ENCODE measurements around the gene INPP5E. TPM values are rescaled to one million over a fixed set of nuclear protein-coding genes. Genes with fewer than 3 reads are reported as not detected.

INPP5E gene
- total and polyA plus RNA-seq, 2 donors (not counting 1 experiment from before 2014, with no cell fraction given): 3.9 to 7.8 TPM

DNA sequence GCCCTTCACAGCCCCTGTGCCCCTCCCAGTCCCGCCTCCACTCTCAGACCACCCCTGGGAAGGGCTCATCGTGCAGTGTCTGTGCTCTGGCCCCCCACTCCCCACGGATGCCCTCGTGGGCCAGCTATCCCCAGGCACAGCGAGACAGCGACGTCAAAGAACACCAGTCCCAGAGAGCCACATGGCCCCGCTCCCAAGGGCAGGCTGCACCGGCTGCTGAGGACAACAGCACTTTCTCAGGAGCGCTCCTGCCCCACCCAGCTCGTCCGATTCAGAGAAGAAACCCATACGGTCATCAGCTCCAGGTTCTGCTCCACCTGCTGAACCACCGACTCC, 34.9 kb downstream of the INPP5E start:
- Histone ChIP-seq H4K20me1 (ENCODE audit: control insufficient read depth, extremely low read depth, insufficient read depth, low read length) (no peaks in the 10 kb centered on the region), H3K36me3 (ENCODE audit: control insufficient read depth, insufficient read depth, low read length) (peaks cover 24% of the 10 kb centered on the region), H3K4me2 (ENCODE audit: extremely low read depth, insufficient read depth, low read length) (no peak overlapping the region), H2AFZ (ENCODE audit: low read length) (no peak overlapping the region), H3K4me3 (replicated peaks in 1 of 4; ENCODE audit: control extremely low read depth in 1 of 4, insufficient read depth in 1 of 4, low read depth in 3 of 4, low read length in 4 of 4) (no peak overlapping the region), H3K27me3 (ENCODE audit: control insufficient read depth, insufficient read depth, low read length) (no peaks in the 10 kb centered on the region), H3K9ac (ENCODE audit: insufficient read depth, low read length) (no peak overlapping the region), H3K79me2 (ENCODE audit: control insufficient read depth, insufficient read depth, low read length) (peaks cover 11% of the 10 kb centered on the region), H3K4me1 (ENCODE audit: control insufficient read depth, extremely low read depth, insufficient read depth, low read length) (peaks cover 3% of the 10 kb centered on the region), H3K27ac (ENCODE audit: insufficient read depth, low read length) (no peak overlapping the region), H3K9me3 (ENCODE audit: control insufficient read depth, insufficient read depth, low read depth, low read length) (no peaks in the 10 kb centered on the region)
- TF ChIP-seq EZH2 (IDR thresholded peaks at IDR 0.05; ENCODE audit: low read length, missing control alignments): no peak
- TF ChIP-seq, protein P1, sequence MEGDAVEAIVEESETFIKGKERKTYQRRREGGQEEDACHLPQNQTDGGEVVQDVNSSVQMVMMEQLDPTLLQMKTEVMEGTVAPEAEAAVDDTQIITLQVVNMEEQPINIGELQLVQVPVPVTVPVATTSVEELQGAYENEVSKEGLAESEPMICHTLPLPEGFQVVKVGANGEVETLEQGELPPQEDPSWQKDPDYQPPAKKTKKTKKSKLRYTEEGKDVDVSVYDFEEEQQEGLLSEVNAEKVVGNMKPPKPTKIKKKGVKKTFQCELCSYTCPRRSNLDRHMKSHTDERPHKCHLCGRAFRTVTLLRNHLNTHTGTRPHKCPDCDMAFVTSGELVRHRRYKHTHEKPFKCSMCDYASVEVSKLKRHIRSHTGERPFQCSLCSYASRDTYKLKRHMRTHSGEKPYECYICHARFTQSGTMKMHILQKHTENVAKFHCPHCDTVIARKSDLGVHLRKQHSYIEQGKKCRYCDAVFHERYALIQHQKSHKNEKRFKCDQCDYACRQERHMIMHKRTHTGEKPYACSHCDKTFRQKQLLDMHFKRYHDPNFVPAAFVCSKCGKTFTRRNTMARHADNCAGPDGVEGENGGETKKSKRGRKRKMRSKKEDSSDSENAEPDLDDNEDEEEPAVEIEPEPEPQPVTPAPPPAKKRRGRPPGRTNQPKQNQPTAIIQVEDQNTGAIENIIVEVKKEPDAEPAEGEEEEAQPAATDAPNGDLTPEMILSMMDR (conservative IDR thresholded peaks at IDR 0.05 in 1 of 2, IDR thresholded peaks at IDR 0.05 in 1 of 2; ENCODE audit: low read depth in 1 of 2, low read length in 2 of 2): no peak
- no peak for DNase-seq (ENCODE audit: low read depth in 2 of 2)

DNA sequence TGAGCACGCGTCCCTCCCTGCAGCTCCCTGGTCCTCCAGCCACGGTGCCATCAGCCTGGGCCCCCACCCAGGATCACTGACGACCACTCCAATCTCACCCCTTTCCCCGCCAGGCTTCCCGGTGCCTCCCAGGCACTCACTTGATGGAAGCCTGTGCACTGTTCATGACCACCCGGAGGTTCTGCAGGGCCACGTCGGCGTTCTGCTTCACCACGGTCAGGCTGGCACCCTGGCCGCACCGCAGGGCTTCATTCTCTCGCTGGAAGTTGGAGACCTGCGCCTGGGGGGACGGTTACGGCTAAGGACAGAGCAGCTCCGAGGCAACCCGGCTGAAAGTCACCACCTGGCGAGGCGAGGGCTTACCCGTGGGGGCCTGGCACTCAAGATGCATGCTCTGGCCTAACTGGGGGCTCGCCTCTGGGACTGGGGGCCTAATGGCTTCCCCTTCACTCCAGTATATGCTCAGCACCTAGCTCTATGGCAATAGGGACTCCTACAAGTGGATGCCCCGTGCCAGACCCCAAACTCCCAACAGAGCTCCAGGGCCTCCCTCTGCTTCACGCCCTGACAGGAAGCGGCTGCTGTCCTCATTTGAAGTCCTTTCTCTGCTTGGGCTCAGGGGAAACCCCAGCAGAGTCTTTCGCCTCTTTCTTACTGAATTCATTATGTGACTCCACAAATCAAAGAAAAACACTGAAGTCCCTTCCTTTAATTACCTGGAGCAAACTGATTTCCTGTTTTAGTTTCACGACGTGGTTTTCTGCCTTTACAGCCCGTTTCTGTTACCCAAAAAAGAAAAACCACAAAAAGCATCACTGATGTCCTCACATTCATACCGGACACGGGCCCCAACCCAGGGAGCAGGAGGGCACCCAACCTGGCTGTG, 35.5 kb downstream of the INPP5E start:
- Histone ChIP-seq H2AFZ (ENCODE audit: low read length) (no peak overlapping the region), H3K36me3 (ENCODE audit: control insufficient read depth, insufficient read depth, low read length) (peaks cover 24% of the 10 kb centered on the region), H3K4me2 (ENCODE audit: extremely low read depth, insufficient read depth, low read length) (no peak overlapping the region), H3K4me1 (ENCODE audit: control insufficient read depth, extremely low read depth, insufficient read depth, low read length) (peaks cover 3% of the 10 kb centered on the region), H3K79me2 (ENCODE audit: control insufficient read depth, insufficient read depth, low read length) (peaks cover 12% of the 10 kb centered on the region), H3K27me3 (ENCODE audit: control insufficient read depth, insufficient read depth, low read length) (no peaks in the 10 kb centered on the region), H3K27ac (ENCODE audit: insufficient read depth, low read length) (no peak overlapping the region), H3K9ac (ENCODE audit: insufficient read depth, low read length) (no peak overlapping the region), H4K20me1 (ENCODE audit: control insufficient read depth, extremely low read depth, insufficient read depth, low read length) (no peaks in the 10 kb centered on the region), H3K9me3 (ENCODE audit: control insufficient read depth, insufficient read depth, low read depth, low read length) (no peaks in the 10 kb centered on the region), H3K4me3 (replicated peaks in 1 of 4; ENCODE audit: control extremely low read depth in 1 of 4, insufficient read depth in 1 of 4, low read depth in 3 of 4, low read length in 4 of 4) (no peak overlapping the region)
- no peak for TF ChIP-seq EZH2 (IDR thresholded peaks at IDR 0.05; ENCODE audit: low read length, missing control alignments)
- TF ChIP-seq, protein P1 (conservative IDR thresholded peaks at IDR 0.05 in 1 of 2, IDR thresholded peaks at IDR 0.05 in 1 of 2; ENCODE audit: low read depth in 1 of 2, low read length in 2 of 2): no peak
- DNase-seq (ENCODE audit: low read depth in 2 of 2): no peak

DNA sequence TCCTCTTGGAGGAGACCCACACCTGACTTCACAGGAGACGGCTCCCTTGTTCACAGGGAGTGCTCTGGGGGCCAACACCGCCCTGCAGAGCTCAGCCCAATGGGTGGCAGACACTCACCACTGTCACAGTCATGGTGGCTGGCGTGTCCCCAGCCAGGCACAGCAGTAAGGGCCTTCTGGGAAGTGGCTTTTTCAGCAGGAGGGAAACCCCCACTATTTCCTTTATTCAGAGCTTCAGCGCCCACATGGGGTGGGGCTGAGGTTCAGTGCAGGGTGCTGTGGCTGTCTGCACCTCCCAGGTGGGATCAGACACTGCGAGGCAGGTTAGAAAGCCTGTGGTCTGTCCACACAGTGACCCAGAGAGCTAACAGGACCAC, 36.1 kb downstream of the INPP5E start:
- H3K27me3 ChIP-seq (ENCODE audit: control insufficient read depth, insufficient read depth, low read length): no peaks in the 10 kb centered on the region
- peaks cover 24% of the 10 kb centered on the region for H3K36me3 ChIP-seq (ENCODE audit: control insufficient read depth, insufficient read depth, low read length)
- no peak overlapping the region for H3K27ac ChIP-seq (ENCODE audit: insufficient read depth, low read length)
- TF ChIP-seq EZH2 (IDR thresholded peaks at IDR 0.05; ENCODE audit: low read length, missing control alignments): no peak
- TF ChIP-seq, protein P1 (conservative IDR thresholded peaks at IDR 0.05 in 1 of 2, IDR thresholded peaks at IDR 0.05 in 1 of 2; ENCODE audit: low read depth in 1 of 2, low read length in 2 of 2): no peak
- peaks cover 9% of the 10 kb centered on the region for H3K4me1 ChIP-seq (ENCODE audit: control insufficient read depth, extremely low read depth, insufficient read depth, low read length)
- peaks cover 16% of the 10 kb centered on the region for H3K79me2 ChIP-seq (ENCODE audit: control insufficient read depth, insufficient read depth, low read length)
- DNase-seq (ENCODE audit: low read depth in 2 of 2): no peak
- H2AFZ ChIP-seq (ENCODE audit: low read length): no peak overlapping the region
- H4K20me1 ChIP-seq (ENCODE audit: control insufficient read depth, extremely low read depth, insufficient read depth, low read length): no peaks in the 10 kb centered on the region
- H3K4me2 ChIP-seq (ENCODE audit: extremely low read depth, insufficient read depth, low read length): no peak overlapping the region
- no peaks in the 10 kb centered on the region for H3K9me3 ChIP-seq (ENCODE audit: control insufficient read depth, insufficient read depth, low read depth, low read length)
- no peak overlapping the region for H3K9ac ChIP-seq (ENCODE audit: insufficient read depth, low read length)
- H3K4me3 ChIP-seq (replicated peaks in 1 of 4; ENCODE audit: control extremely low read depth in 1 of 4, insufficient read depth in 1 of 4, low read depth in 3 of 4, low read length in 4 of 4): no peak overlapping the region
